IMR-90 (cell line): ENCODE results near the gene ROBO4. TPM values are rescaled to one million over a fixed set of nuclear protein-coding genes. Genes with fewer than 3 reads are reported as not detected.

Source experiments
- ATAC-seq: fragments of 200-7000 bp; cut with Tn5 transposase; 2 replicates; pipeline ENCODE4 v1.9.1; 2020; ENCODE audit warnings: low read depth, mild to moderate bottlenecking, moderate library complexity
- BruUV-seq: library from RNA; stranded (reverse); fragments of 400-500 nt; replicated peaks from 2 replicates; lab custom pipeline; 2021; lab: Mats Ljungman, UMichigan
- CTCF ChIA-PET: fragments of 300-600 bp; formaldehyde crosslinking; extraction: SDS; loops from one replicate; lab custom pipeline; 2021; ENCODE audit warnings: antibody characterized with exemption; lab: Yijun Ruan, JAX
- POLR2A ChIA-PET: fragments of 300-600 bp; sonication (Branson Sonifier 250); formaldehyde crosslinking; loops from one replicate; lab custom pipeline; 2022; ENCODE audit warnings: antibody characterized with exemption; ENCODE audit not compliant: unreplicated experiment; lab: Charles Lee
- DNase-seq: peaks from one replicate; pipeline ENCODE4 v3.0.0; 2013
- H2AFZ ChIP-seq: replicated peaks from 2 replicates; pipeline ENCODE3; 2013; ENCODE audit warnings: low read length, mild to moderate bottlenecking; ENCODE audit not compliant: poor library complexity
- H2AK5ac ChIP-seq: 2 replicates; pipeline ENCODE4 v1.6.1; 2013; ENCODE audit warnings: low read depth, low read length, inconsistent platforms
- H2AK9ac ChIP-seq: replicated peaks from 2 replicates; pipeline ENCODE3; 2013; ENCODE audit warnings: mild to moderate bottlenecking, low read depth, low read length, moderate library complexity; ENCODE audit not compliant: poor library complexity
- H2BK120ac ChIP-seq: 2 replicates; pipeline ENCODE4 v1.6.1; 2013; ENCODE audit warnings: low read depth, low read length, inconsistent platforms
- H2BK15ac ChIP-seq: 3 replicates; pipeline ENCODE4 v1.6.1; 2013; ENCODE audit warnings: low read depth, low read length, inconsistent platforms
- H2BK20ac ChIP-seq: 2 replicates; pipeline ENCODE4 v1.6.1; 2013; ENCODE audit warnings: low read depth, mild to moderate bottlenecking, inconsistent platforms, low read length, moderate library complexity
- H2BK5ac ChIP-seq: 2 replicates; pipeline ENCODE4 v1.6.1; 2013; ENCODE audit warnings: mild to moderate bottlenecking, low read depth, low read length, inconsistent platforms; ENCODE audit not compliant: poor library complexity, severe bottlenecking
- H3K14ac ChIP-seq: replicated peaks from 2 replicates; pipeline ENCODE4 v1.6.1; 2013; ENCODE audit warnings: low read depth, low read length, inconsistent platforms
- H3K18ac ChIP-seq: 2 replicates; pipeline ENCODE4 v1.6.1; 2013; ENCODE audit warnings: low read depth, low read length, control low read depth
- H3K23ac ChIP-seq: 2 replicates; pipeline ENCODE4 v1.6.1; 2013; ENCODE audit warnings: low read depth, low read length, inconsistent platforms
- H3K27ac ChIP-seq: 2 replicates; pipeline ENCODE4 v1.5.1; 2013; ENCODE audit warnings: mild to moderate bottlenecking, control low read depth, low read length; ENCODE audit not compliant: insufficient read depth
- H3K27me3 ChIP-seq: 2 replicates; pipeline ENCODE4 v1.6.1; 2013; ENCODE audit warnings: low read length; ENCODE audit not compliant: control insufficient read depth, insufficient read depth
- H3K36me3 ChIP-seq: 2 replicates; pipeline ENCODE4 v1.6.1; 2013; ENCODE audit warnings: low read length, mixed read lengths; ENCODE audit not compliant: control insufficient read depth, insufficient read depth
- H3K4ac ChIP-seq: 2 replicates; pipeline ENCODE4 v1.6.1; 2013; ENCODE audit warnings: low read depth, low read length, inconsistent platforms
- H3K4me1 ChIP-seq: 2 replicates; pipeline ENCODE4 v1.6.1; 2013; ENCODE audit warnings: low read length, mixed read lengths; ENCODE audit not compliant: control insufficient read depth, insufficient read depth
- H3K4me2 ChIP-seq: 2 replicates; pipeline ENCODE4 v1.6.1; 2013; ENCODE audit warnings: low read depth, mild to moderate bottlenecking, control low read depth, low read length, moderate library complexity
- H3K4me3 ChIP-seq: 2 replicates; pipeline ENCODE4 v1.5.1; 2013; ENCODE audit warnings: low read depth, mild to moderate bottlenecking, control low read depth, low read length, moderate library complexity; ENCODE audit not compliant: insufficient read depth
- H3K56ac ChIP-seq: 2 replicates; pipeline ENCODE4 v1.6.1; 2013; ENCODE audit warnings: low read length, inconsistent platforms; ENCODE audit not compliant: insufficient read depth; ENCODE audit errors: extremely low read depth
- H3K79me1 ChIP-seq, 2 experiments: 2 replicates each; pipeline ENCODE4 v1.6.1; 2013; ENCODE audit warnings: low read length in 2 of 2, inconsistent platforms in 1 of 2, low read depth in 1 of 2
- H3K9ac ChIP-seq: 2 replicates; pipeline ENCODE4 v1.6.1; 2013; ENCODE audit warnings: low read depth, low read length, control low read depth
- H3K9me1 ChIP-seq: 2 replicates; pipeline ENCODE4 v1.6.1; 2013; ENCODE audit warnings: low read length, inconsistent platforms; ENCODE audit not compliant: insufficient read depth
- H3K9me3 ChIP-seq: 2 replicates; pipeline ENCODE4 v1.6.1; 2013; ENCODE audit warnings: low read length; ENCODE audit not compliant: control insufficient read depth, insufficient read depth
- H4K20me1 ChIP-seq: 2 replicates; pipeline ENCODE4 v1.6.1; 2013; ENCODE audit warnings: low read length, inconsistent platforms; ENCODE audit not compliant: insufficient read depth
- H4K5ac ChIP-seq: 2 replicates; pipeline ENCODE4 v1.6.1; 2013; ENCODE audit warnings: mild to moderate bottlenecking, low read depth, low read length, control low read depth
- H4K8ac ChIP-seq, 2 experiments: 2 replicates each; pipeline ENCODE4 v1.6.1; 2013; ENCODE audit warnings: low read depth in 2 of 2, low read length in 2 of 2, control low read depth in 1 of 2, inconsistent platforms in 1 of 2
- H4K91ac ChIP-seq: 2 replicates; pipeline ENCODE4 v1.6.1; 2013; ENCODE audit warnings: low read depth, low read length, inconsistent platforms; ENCODE audit not compliant: insufficient read depth
- BHLHE40 ChIP-seq: fragments of 150-350 bp; IDR thresholded peaks from 2 replicates; pipeline ENCODE4 v1.6.1; 2016; ENCODE audit warnings: mild to moderate bottlenecking, low read depth, low read length
- CEBPB ChIP-seq: IDR thresholded peaks from 2 replicates; pipeline ENCODE4 v1.6.1; 2012; ENCODE audit warnings: low read depth, low read length, improper control_type of control experiment
- CHD1 ChIP-seq: IDR thresholded peaks from 2 replicates; pipeline ENCODE4 v1.6.1; 2012; ENCODE audit warnings: low read depth, low read length, improper control_type of control experiment
- FOS ChIP-seq: fragments of 150-350 bp; IDR thresholded peaks from 2 replicates; pipeline ENCODE4 v1.6.1; 2016; ENCODE audit warnings: low read depth, low read length
- MAFK ChIP-seq: IDR thresholded peaks from 2 replicates; pipeline ENCODE4 v1.6.1; 2012; ENCODE audit warnings: low read depth, low read length, improper control_type of control experiment
- MAZ ChIP-seq: IDR thresholded peaks from 2 replicates; pipeline ENCODE4 v1.6.1; 2012; ENCODE audit warnings: low read depth, mild to moderate bottlenecking, low read length, improper control_type of control experiment, moderate library complexity, borderline replicate concordance
- MXI1 ChIP-seq: IDR thresholded peaks from 2 replicates; pipeline ENCODE4 v1.6.1; 2012; ENCODE audit warnings: low read depth, mild to moderate bottlenecking, low read length, moderate library complexity, borderline replicate concordance
- NFE2L2 ChIP-seq: fragments of 150-350 bp; IDR thresholded peaks from 2 replicates; pipeline ENCODE4 v1.6.1; 2016; ENCODE audit warnings: low read depth, mild to moderate bottlenecking, low read length
- POLR2A ChIP-seq: IDR thresholded peaks from 2 replicates; pipeline ENCODE4 v1.6.1; 2012; ENCODE audit warnings: mild to moderate bottlenecking, low read depth, low read length
- RAD21 ChIP-seq: IDR thresholded peaks from 2 replicates; pipeline ENCODE4 v1.6.1; 2012; ENCODE audit warnings: low read length, improper control_type of control experiment
- RCOR1 ChIP-seq: IDR thresholded peaks from 2 replicates; pipeline ENCODE4 v1.6.1; 2012; ENCODE audit warnings: mild to moderate bottlenecking, low read length, improper control_type of control experiment; ENCODE audit not compliant: insufficient replicate concordance
- RFX5 ChIP-seq: IDR thresholded peaks from 2 replicates; pipeline ENCODE4 v1.8.0; 2012; ENCODE audit warnings: low read depth, mild to moderate bottlenecking, low read length, moderate library complexity
- SMC3 ChIP-seq: fragments of 150-350 bp; IDR thresholded peaks from 2 replicates; pipeline ENCODE4 v1.6.1; 2016; ENCODE audit warnings: low read depth, mild to moderate bottlenecking, antibody characterized with exemption, low read length, moderate library complexity
- WGBS, 2 experiments: methylation state at CpG; one replicate each; pipeline versions ENCODE4 v1.1.5 to v1.1.7; 2013; ENCODE audit warnings: missing lambda C conversion rate in 2 of 2; ENCODE audit not compliant: insufficient read length in 1 of 2; ENCODE audit errors: extremely low coverage in 2 of 2; 5-methylcytosine and 5-hydroxymethylcytosine counted together
- dilution Hi-C: fragments of 300-500 bp; cut with HindIII; formaldehyde crosslinking; loops from one replicate; pipeline ENCODE4 v1.14.3; 2018; ENCODE audit warnings: low sequenced_read_pairs; ENCODE audit not compliant: unreplicated experiment
- in situ Hi-C: fragments of 300-500 bp; cut with MboI; formaldehyde crosslinking; loops from 3 replicates; pipeline ENCODE4 v1.14.3; 2019; ENCODE audit warnings: low sequenced_read_pairs, inconsistent platforms, mixed read lengths
- intact Hi-C: fragments of 100-400 bp; cut with micrococcal nuclease; formaldehyde crosslinking; loops from 2 replicates; pipeline ENCODE4 v1.10.0; 2022
- polyA plus RNA-seq, 3 experiments: library from polyadenylated mRNA; depleted of rRNA; stranded (reverse); fragments of >200 nt; gene quantifications; 2 replicates each; pipeline ENCODE4 v1.2.3, GENCODE V29; 2012; ENCODE audit warnings: low replicate concordance in 1 of 3
- total RNA-seq: library from RNA; depleted of rRNA; stranded (reverse); fragments of >200 nt; gene quantifications from 2 replicates; pipeline ENCODE4 v1.2.3, GENCODE V29; 2012
- TF ChIP-seq, protein P1 (sequence below): conservative IDR thresholded peaks from 2 replicates; pipeline ENCODE4 v1.5.1; 2012; ENCODE audit warnings: mild to moderate bottlenecking, low read depth, low read length, improper control_type of control experiment
- TF ChIP-seq, protein P2 (sequence below): fragments of 150-350 bp; IDR thresholded peaks from 2 replicates; pipeline ENCODE4 v1.6.1; 2016; ENCODE audit warnings: low read depth, mild to moderate bottlenecking, low read length, moderate library complexity, borderline replicate concordance
- TF ChIP-seq, protein P3 (sequence below): fragments of 150-350 bp; IDR thresholded peaks from 2 replicates; pipeline ENCODE4 v1.6.1; 2017; ENCODE audit warnings: mild to moderate bottlenecking, antibody characterized with exemption, low read length, low read depth

The ROBO4 gene
- total and polyA plus RNA-seq, 2 of the 4 experiments (the other 2 are of a cell fraction), result 0.72 to 0.82 TPM

DNA sequence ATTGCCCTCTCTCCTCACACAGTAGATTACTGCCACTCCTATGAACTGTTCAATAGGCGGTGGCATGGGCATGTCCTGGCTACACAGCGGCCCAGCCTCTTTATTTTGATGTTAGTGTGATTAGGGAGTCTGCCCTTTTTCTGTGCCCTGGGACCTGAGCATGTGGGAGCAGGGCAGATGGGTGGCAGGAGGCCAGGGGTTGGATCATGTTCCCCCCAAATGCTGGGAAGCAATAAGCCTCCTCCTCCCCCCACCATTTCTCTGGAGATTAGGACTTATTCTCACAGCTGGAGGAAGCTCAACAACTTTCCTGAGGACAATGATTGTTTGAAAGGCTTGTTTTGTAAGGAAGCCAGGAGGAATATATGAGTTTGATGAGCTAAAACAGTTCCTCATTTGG, 22.2 kb upstream of the ROBO4 start:
- H3K23ac ChIP-seq, result no peak overlapping the region
- no peaks in the 10 kb centered on the region for H4K20me1 ChIP-seq
- peaks cover 24% of the 10 kb centered on the region; the same call in 1 of the 2 replicates for H3K9me1 ChIP-seq
- no peak overlapping the region for H2BK5ac ChIP-seq
- H3K4me3 ChIP-seq, result no peak overlapping the region
- H3K27me3 ChIP-seq, result no peaks in the 10 kb centered on the region
- no TSS peak for BruUV-seq
- H3K56ac ChIP-seq, result no peak overlapping the region
- H4K8ac ChIP-seq, result peak overlapping the region in 1 of 2 experiments; percentile 68; a peak in 1 of 4 replicates
- DNase-seq (no peak), ATAC-seq (no peak)
- TF ChIP-seq, protein P1, sequence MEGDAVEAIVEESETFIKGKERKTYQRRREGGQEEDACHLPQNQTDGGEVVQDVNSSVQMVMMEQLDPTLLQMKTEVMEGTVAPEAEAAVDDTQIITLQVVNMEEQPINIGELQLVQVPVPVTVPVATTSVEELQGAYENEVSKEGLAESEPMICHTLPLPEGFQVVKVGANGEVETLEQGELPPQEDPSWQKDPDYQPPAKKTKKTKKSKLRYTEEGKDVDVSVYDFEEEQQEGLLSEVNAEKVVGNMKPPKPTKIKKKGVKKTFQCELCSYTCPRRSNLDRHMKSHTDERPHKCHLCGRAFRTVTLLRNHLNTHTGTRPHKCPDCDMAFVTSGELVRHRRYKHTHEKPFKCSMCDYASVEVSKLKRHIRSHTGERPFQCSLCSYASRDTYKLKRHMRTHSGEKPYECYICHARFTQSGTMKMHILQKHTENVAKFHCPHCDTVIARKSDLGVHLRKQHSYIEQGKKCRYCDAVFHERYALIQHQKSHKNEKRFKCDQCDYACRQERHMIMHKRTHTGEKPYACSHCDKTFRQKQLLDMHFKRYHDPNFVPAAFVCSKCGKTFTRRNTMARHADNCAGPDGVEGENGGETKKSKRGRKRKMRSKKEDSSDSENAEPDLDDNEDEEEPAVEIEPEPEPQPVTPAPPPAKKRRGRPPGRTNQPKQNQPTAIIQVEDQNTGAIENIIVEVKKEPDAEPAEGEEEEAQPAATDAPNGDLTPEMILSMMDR, result no peak
- TF ChIP-seq RAD21 (no peak), CEBPB (no peak), POLR2A (no peak), RCOR1 (no peak), RFX5 (no peak), MAZ (no peak), CHD1 (no peak), FOS (no peak), MXI1 (no peak), BHLHE40 (no peak), SMC3 (no peak), MAFK (no peak), NFE2L2 (no peak)
- TF ChIP-seq, protein P2, sequence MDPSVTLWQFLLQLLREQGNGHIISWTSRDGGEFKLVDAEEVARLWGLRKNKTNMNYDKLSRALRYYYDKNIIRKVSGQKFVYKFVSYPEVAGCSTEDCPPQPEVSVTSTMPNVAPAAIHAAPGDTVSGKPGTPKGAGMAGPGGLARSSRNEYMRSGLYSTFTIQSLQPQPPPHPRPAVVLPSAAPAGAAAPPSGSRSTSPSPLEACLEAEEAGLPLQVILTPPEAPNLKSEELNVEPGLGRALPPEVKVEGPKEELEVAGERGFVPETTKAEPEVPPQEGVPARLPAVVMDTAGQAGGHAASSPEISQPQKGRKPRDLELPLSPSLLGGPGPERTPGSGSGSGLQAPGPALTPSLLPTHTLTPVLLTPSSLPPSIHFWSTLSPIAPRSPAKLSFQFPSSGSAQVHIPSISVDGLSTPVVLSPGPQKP, result no peak
- TF ChIP-seq, protein P3, sequence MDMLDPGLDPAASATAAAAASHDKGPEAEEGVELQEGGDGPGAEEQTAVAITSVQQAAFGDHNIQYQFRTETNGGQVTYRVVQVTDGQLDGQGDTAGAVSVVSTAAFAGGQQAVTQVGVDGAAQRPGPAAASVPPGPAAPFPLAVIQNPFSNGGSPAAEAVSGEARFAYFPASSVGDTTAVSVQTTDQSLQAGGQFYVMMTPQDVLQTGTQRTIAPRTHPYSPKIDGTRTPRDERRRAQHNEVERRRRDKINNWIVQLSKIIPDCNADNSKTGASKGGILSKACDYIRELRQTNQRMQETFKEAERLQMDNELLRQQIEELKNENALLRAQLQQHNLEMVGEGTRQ, result no peak
- H3K4me2 ChIP-seq, result no peak overlapping the region
- no peak overlapping the region for H4K5ac ChIP-seq
- H3K27ac ChIP-seq, result no peak overlapping the region
- H3K79me1 ChIP-seq, result peaks cover 0 to 3% of the 10 kb centered on the region in 2 experiments; a peak in 1 of 4 replicates
- H2AK9ac ChIP-seq, result no peak overlapping the region
- H3K4ac ChIP-seq, result no peak overlapping the region
- H3K36me3 ChIP-seq, result no peaks in the 10 kb centered on the region
- WGBS, 2 experiments, result no CpG with 5 or more reads among the region's 2 CpGs
- no peak overlapping the region for H4K91ac ChIP-seq
- POLR2A ChIA-PET, result interaction anchor here (0.6 to 1.0 kb wide), 2 partner anchors 22 to 239 kb away, joined by 3 read pairs; partner anchors contain the start of gene ROBO4
- in situ Hi-C loops, result no loop called here
- no peak overlapping the region for H2BK120ac ChIP-seq
- no peak overlapping the region for H3K9ac ChIP-seq
- no peak overlapping the region for H3K14ac ChIP-seq
- peaks cover 8% of the 10 kb centered on the region for H3K4me1 ChIP-seq
- no peak overlapping the region for H3K18ac ChIP-seq
- dilution Hi-C loops, result no loop called here
- no peaks in the 10 kb centered on the region for H3K9me3 ChIP-seq
- no peak overlapping the region for H2AFZ ChIP-seq
- intact Hi-C loops, result loop anchor here (2.0 kb wide), 1 partner anchor 43 kb away; no protein-coding TSS in a partner anchor
- no peak overlapping the region; the same call in 1 of the 2 replicates for H2BK20ac ChIP-seq
- peak overlapping the region; percentile 51; the same call in 1 of the 2 replicates for H2AK5ac ChIP-seq
- CTCF ChIA-PET, result interaction anchor here (0.9 to 1.0 kb wide), 2 partner anchors 31 to 54 kb away, joined by 3 read pairs; no protein-coding TSS in a partner anchor
- H2BK15ac ChIP-seq, result no peak overlapping the region; the same call in 2 of the 3 replicates
